Measurements from ENCODE around the gene ATP2B2.

ATP2B2 gene

GRCh38 chr3:10438902-10439610 lies 66.3 kb downstream of the ATP2B2 start:
- no peak overlapping the region for H2AFZ ChIP-seq (ENCODE audit: low read depth, low read length)
- no peaks in the 10 kb centered on the region for H3K79me2 ChIP-seq (ENCODE audit: insufficient read depth, low read length)
- peaks cover 3% of the 10 kb centered on the region for H3K27me3 ChIP-seq (ENCODE audit: insufficient read depth, low read length, poor library complexity)
- TF ChIP-seq EZH2 (IDR thresholded peaks at IDR 0.05; ENCODE audit: borderline replicate concordance, low read depth, low read length, severe bottlenecking) = no peak
- TF ChIP-seq CTCF (IDR thresholded peaks at IDR 0.05; ENCODE audit: borderline replicate concordance, extremely low read depth, low read length, poor library complexity, severe bottlenecking) = no peak
- H3K9me3 ChIP-seq (ENCODE audit: insufficient read depth, low read length, severe bottlenecking) = no peaks in the 10 kb centered on the region
- H3K36me3 ChIP-seq (ENCODE audit: insufficient read depth, low read length) = no peaks in the 10 kb centered on the region
- no peaks in the 10 kb centered on the region for H4K20me1 ChIP-seq (ENCODE audit: insufficient read depth, low read length)
- no peak overlapping the region for H3K4me3 ChIP-seq (ENCODE audit: low read depth in 1 of 2, low read length in 2 of 2)
- ATAC-seq (ENCODE audit: insufficient read depth, low read depth) = no peak
- H3K27ac ChIP-seq (ENCODE audit: low read length) = no peak overlapping the region
- DNase-seq = no peak
- H3K9ac ChIP-seq (ENCODE audit: low read depth, low read length) = no peak overlapping the region
- no peak overlapping the region for H3K4me2 ChIP-seq (ENCODE audit: insufficient read depth, low read length)
- no peaks in the 10 kb centered on the region for H3K4me1 ChIP-seq (ENCODE audit: insufficient read depth, low read length)

- H3K27ac ChIP-seq (ENCODE audit: low read length) = no peak overlapping the region
- H3K9me3 ChIP-seq (ENCODE audit: insufficient read depth, low read length, severe bottlenecking) = no peaks in the 10 kb centered on the region
- no peaks in the 10 kb centered on the region for H4K20me1 ChIP-seq (ENCODE audit: insufficient read depth, low read length)
- ATAC-seq (ENCODE audit: insufficient read depth, low read depth) (no peak), DNase-seq (no peak)
- no peak overlapping the region for H2AFZ ChIP-seq (ENCODE audit: low read depth, low read length)
- H3K36me3 ChIP-seq (ENCODE audit: insufficient read depth, low read length) = no peaks in the 10 kb centered on the region
- no peaks in the 10 kb centered on the region for H3K79me2 ChIP-seq (ENCODE audit: insufficient read depth, low read length)
- H3K27me3 ChIP-seq (ENCODE audit: insufficient read depth, low read length, poor library complexity) = peaks cover 3% of the 10 kb centered on the region
- H3K4me2 ChIP-seq (ENCODE audit: insufficient read depth, low read length) = no peak overlapping the region
- H3K4me3 ChIP-seq (ENCODE audit: low read depth in 1 of 2, low read length in 2 of 2) = no peak overlapping the region
- no peak for TF ChIP-seq EZH2 (IDR thresholded peaks at IDR 0.05; ENCODE audit: borderline replicate concordance, low read depth, low read length, severe bottlenecking)
- H3K9ac ChIP-seq (ENCODE audit: low read depth, low read length) = no peak overlapping the region
- H3K4me1 ChIP-seq (ENCODE audit: insufficient read depth, low read length) = no peaks in the 10 kb centered on the region
These were observed 67.1 kb downstream of the ATP2B2 start for GRCh38 chr3:10437995-10438901.

GRCh38 chr3:10437272-10437994 lies 68.0 kb downstream of the ATP2B2 start:
- H2AFZ ChIP-seq (ENCODE audit: low read depth, low read length) = no peak overlapping the region
- DNase-seq (peak; percentile 19), ATAC-seq (ENCODE audit: insufficient read depth, low read depth) (peak; percentile 73)
- no peak overlapping the region for H3K4me3 ChIP-seq (ENCODE audit: low read depth in 1 of 2, low read length in 2 of 2)
- H4K20me1 ChIP-seq (ENCODE audit: insufficient read depth, low read length) = no peaks in the 10 kb centered on the region
- no peaks in the 10 kb centered on the region for H3K36me3 ChIP-seq (ENCODE audit: insufficient read depth, low read length)
- H3K79me2 ChIP-seq (ENCODE audit: insufficient read depth, low read length) = no peaks in the 10 kb centered on the region
- no peak for TF ChIP-seq CTCF (IDR thresholded peaks at IDR 0.05; ENCODE audit: borderline replicate concordance, extremely low read depth, low read length, poor library complexity, severe bottlenecking)
- TF ChIP-seq EZH2 (IDR thresholded peaks at IDR 0.05; ENCODE audit: borderline replicate concordance, low read depth, low read length, severe bottlenecking) = no peak
- H3K9ac ChIP-seq (ENCODE audit: low read depth, low read length) = no peak overlapping the region
- no peaks in the 10 kb centered on the region for H3K4me1 ChIP-seq (ENCODE audit: insufficient read depth, low read length)
- no peak overlapping the region for H3K27ac ChIP-seq (ENCODE audit: low read length)
- peaks cover 3% of the 10 kb centered on the region for H3K27me3 ChIP-seq (ENCODE audit: insufficient read depth, low read length, poor library complexity)
- H3K9me3 ChIP-seq (ENCODE audit: insufficient read depth, low read length, severe bottlenecking) = no peaks in the 10 kb centered on the region
- no peak overlapping the region for H3K4me2 ChIP-seq (ENCODE audit: insufficient read depth, low read length)
